ENCODE measurements around the gene EXOSC7. TPM values are rescaled to one million over a fixed set of nuclear protein-coding genes. Genes with fewer than 3 reads are reported as not detected.

EXOSC7 gene
- total RNA-seq, 4 donors from 2014 or later: 20.3 to 46.4 (median 38.8) TPM

- WGBS, 2 donors (ENCODE audit: low coverage in 1 of 2): 80 to 92% methylated on average over 1 to 2 of the region's 2 CpGs
- Histone ChIP-seq H3K9me3 (no peaks in the 10 kb centered on the region), H3K4me3 (no peak overlapping the region), H3K36me3 (no peaks in the 10 kb centered on the region), H3K4me1 (peaks cover 10 to 34% (median 16%) of the 10 kb centered on the region in 4 donors), H3K27ac (peak overlapping the region in 2 of 4 donors; percentile 19 to 32), H3K27me3 (no peaks in the 10 kb centered on the region)
- no peak for DNase-seq
- in situ Hi-C loops (cut with MboI; ENCODE audit: low pct_ligation_motif_present in 1 of 4, low pct_unique_long_range_greater_than_20kb in 1 of 4, low sequenced_read_pairs in 3 of 4) (loop anchor here (25.0 kb wide), 2 partner anchors 458 to 633 kb away; no protein-coding TSS in a partner anchor), intact Hi-C loops (cut with DNase I; ENCODE audit: low total_unique reads) (no loop called here)
- TF ChIP-seq POLR2A (IDR thresholded peaks at IDR 0.05) (no peak), POLR2AphosphoS5 (IDR thresholded peaks at IDR 0.05) (no peak), EP300 (IDR thresholded peaks at IDR 0.05; ENCODE audit: low read depth) (no peak)
- TF ChIP-seq, protein P1, sequence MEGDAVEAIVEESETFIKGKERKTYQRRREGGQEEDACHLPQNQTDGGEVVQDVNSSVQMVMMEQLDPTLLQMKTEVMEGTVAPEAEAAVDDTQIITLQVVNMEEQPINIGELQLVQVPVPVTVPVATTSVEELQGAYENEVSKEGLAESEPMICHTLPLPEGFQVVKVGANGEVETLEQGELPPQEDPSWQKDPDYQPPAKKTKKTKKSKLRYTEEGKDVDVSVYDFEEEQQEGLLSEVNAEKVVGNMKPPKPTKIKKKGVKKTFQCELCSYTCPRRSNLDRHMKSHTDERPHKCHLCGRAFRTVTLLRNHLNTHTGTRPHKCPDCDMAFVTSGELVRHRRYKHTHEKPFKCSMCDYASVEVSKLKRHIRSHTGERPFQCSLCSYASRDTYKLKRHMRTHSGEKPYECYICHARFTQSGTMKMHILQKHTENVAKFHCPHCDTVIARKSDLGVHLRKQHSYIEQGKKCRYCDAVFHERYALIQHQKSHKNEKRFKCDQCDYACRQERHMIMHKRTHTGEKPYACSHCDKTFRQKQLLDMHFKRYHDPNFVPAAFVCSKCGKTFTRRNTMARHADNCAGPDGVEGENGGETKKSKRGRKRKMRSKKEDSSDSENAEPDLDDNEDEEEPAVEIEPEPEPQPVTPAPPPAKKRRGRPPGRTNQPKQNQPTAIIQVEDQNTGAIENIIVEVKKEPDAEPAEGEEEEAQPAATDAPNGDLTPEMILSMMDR (IDR thresholded peaks at IDR 0.05): no peak
Observed at GRCh38 chr3:45029216-45029615, 53.2 kb downstream of the EXOSC7 start.

GRCh38 chr3:45029661-45030060, 53.6 kb downstream of the EXOSC7 start:
- Histone ChIP-seq H3K4me3 (no peak overlapping the region), H3K36me3 (no peaks in the 10 kb centered on the region), H3K27me3 (no peaks in the 10 kb centered on the region), H3K27ac (peak overlapping the region in 1 of 4 donors; percentile 32), H3K4me1 (peaks cover 11 to 31% (median 17%) of the 10 kb centered on the region in 4 donors), H3K9me3 (no peaks in the 10 kb centered on the region)
- 72% methylated on average over 5 of the region's 5 CpGs; no CpG with 5 or more reads in 1 of the 2 donors for WGBS, 2 donors (ENCODE audit: low coverage in 1 of 2)
- DNase-seq: no peak
- in situ Hi-C loops (cut with MboI; ENCODE audit: low pct_ligation_motif_present in 1 of 4, low pct_unique_long_range_greater_than_20kb in 1 of 4, low sequenced_read_pairs in 3 of 4) (loop anchor here (10.0 to 25.0 kb wide), 3 partner anchors 458 to 633 kb away; no protein-coding TSS in a partner anchor), intact Hi-C loops (cut with DNase I; ENCODE audit: low total_unique reads) (no loop called here)
- TF ChIP-seq POLR2AphosphoS5 (IDR thresholded peaks at IDR 0.05) (no peak), POLR2A (IDR thresholded peaks at IDR 0.05) (no peak), EP300 (IDR thresholded peaks at IDR 0.05; ENCODE audit: low read depth) (no peak)
- TF ChIP-seq, protein P1 (IDR thresholded peaks at IDR 0.05): no peak

DNA sequence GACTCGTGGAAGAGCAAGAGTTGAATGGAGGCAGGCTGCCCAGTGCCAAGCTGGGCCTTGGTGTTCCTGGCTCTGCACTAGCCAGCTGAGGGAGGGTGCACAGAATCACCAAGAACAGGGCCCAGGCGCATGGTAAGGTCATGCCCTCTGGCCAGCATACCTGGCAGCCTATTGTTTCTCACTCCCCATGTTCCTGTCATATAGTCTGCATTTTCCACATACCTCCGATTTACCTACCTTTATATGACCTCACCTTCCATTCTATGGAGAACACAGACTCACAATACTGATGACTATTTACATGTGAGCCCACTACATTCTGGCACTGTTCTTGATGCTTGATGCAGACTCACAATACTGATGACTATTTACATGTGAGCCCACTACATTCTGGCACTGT, 55.5 kb downstream of the EXOSC7 start:
- in situ Hi-C loops (cut with MboI; ENCODE audit: low pct_ligation_motif_present in 1 of 4, low pct_unique_long_range_greater_than_20kb in 1 of 4, low sequenced_read_pairs in 3 of 4) (loop anchor here (10.0 to 25.0 kb wide), 3 partner anchors 456 to 631 kb away; no protein-coding TSS in a partner anchor), intact Hi-C loops (cut with DNase I; ENCODE audit: low total_unique reads) (no loop called here)
- no peak for DNase-seq
- TF ChIP-seq POLR2A (IDR thresholded peaks at IDR 0.05) (no peak), POLR2AphosphoS5 (IDR thresholded peaks at IDR 0.05) (no peak), EP300 (IDR thresholded peaks at IDR 0.05; ENCODE audit: low read depth) (no peak)
- TF ChIP-seq, protein P1 (IDR thresholded peaks at IDR 0.05): no peak
- Histone ChIP-seq H3K4me3 (no peak overlapping the region), H3K9me3 (no peaks in the 10 kb centered on the region), H3K27me3 (no peaks in the 10 kb centered on the region), H3K4me1 (peaks cover 12 to 30% (median 20%) of the 10 kb centered on the region in 4 donors), H3K27ac (no peak overlapping the region), H3K36me3 (no peaks in the 10 kb centered on the region)
- WGBS, 2 donors (ENCODE audit: low coverage in 1 of 2): 94% methylated on average over 2 of the region's 3 CpGs; no CpG with 5 or more reads in 1 of the 2 donors

GRCh38 chr3:45032113-45032512, 56.1 kb downstream of the EXOSC7 start:
- DNase-seq: no peak
- intact Hi-C loops (cut with DNase I; ENCODE audit: low total_unique reads) (no loop called here), in situ Hi-C loops (cut with MboI; ENCODE audit: low pct_ligation_motif_present in 1 of 4, low pct_unique_long_range_greater_than_20kb in 1 of 4, low sequenced_read_pairs in 3 of 4) (loop anchor here (10.0 to 25.0 kb wide), 3 partner anchors 455 to 630 kb away; no protein-coding TSS in a partner anchor)
- no peak overlapping the region for H3K4me3 ChIP-seq
- whole genome bisulfite sequencing, 2 donors (ENCODE audit: low coverage in 1 of 2): 90 to 100% methylated on average over 2 of the region's 2 CpGs
- no peaks in the 10 kb centered on the region for H3K27me3 ChIP-seq
- H3K36me3 ChIP-seq: no peaks in the 10 kb centered on the region
- H3K9me3 ChIP-seq: no peaks in the 10 kb centered on the region
- peaks cover 14 to 29% (median 19%) of the 10 kb centered on the region in 4 donors for H3K4me1 ChIP-seq
- no peak overlapping the region for H3K27ac ChIP-seq
- TF ChIP-seq EP300 (IDR thresholded peaks at IDR 0.05; ENCODE audit: low read depth): no peak
- no peak for TF ChIP-seq POLR2A (IDR thresholded peaks at IDR 0.05)
- TF ChIP-seq, protein P1 (IDR thresholded peaks at IDR 0.05): no peak
- TF ChIP-seq POLR2AphosphoS5 (IDR thresholded peaks at IDR 0.05): no peak

All from transverse colon (tissue), 4 donors.